B cell (primary cell): ENCODE results near the gene AMDHD1. TPM values are rescaled to one million over a fixed set of nuclear protein-coding genes. Genes with fewer than 3 reads are reported as not detected.

Source experiments
- ATAC-seq: fragments of 200-7000 bp; cut with Tn5 transposase; one replicate; pipeline ENCODE4 v1.10.0; 2021; ENCODE audit warnings: low read depth, mild to moderate bottlenecking, moderate number of reproducible peaks, moderate library complexity
- CTCF ChIA-PET: fragments of 350-600 bp; sonication (Branson Sonifier 250); formaldehyde crosslinking; loops from one replicate; lab custom pipeline; 2021; ENCODE audit warnings: antibody characterized with exemption, inconsistent platforms; lab: Charles Lee
- POLR2A ChIA-PET: fragments of 350-600 bp; sonication (Branson Sonifier 250); formaldehyde crosslinking; loops from one replicate; lab custom pipeline; 2021; ENCODE audit warnings: antibody characterized with exemption; lab: Charles Lee
- DNase-seq: peaks from one replicate; pipeline ENCODE4 v3.0.0; 2013
- H2AFZ ChIP-seq: 2 replicates; pipeline ENCODE4 v1.6.1; 2012; ENCODE audit warnings: mild to moderate bottlenecking, low read depth, low read length; ENCODE audit not compliant: insufficient read depth, poor library complexity, severe bottlenecking
- H3K27ac ChIP-seq, 2 donors: 1 replicate in 1 of 2; 2 replicates in 1 of 2; pipeline ENCODE4 v1.5.1; 2012 to 2013; ENCODE audit warnings: low read length in 2 of 2, mild to moderate bottlenecking in 2 of 2, moderate library complexity in 1 of 2
- H3K27me3 ChIP-seq, 4 experiments: fragments of 200-600 bp in 1 of 4; sonication (generic) in 1 of 4; replicated peaks in 1 of 4; 1 replicate in 2 of 4; 2 replicates in 2 of 4; pipeline versions ENCODE4 v1.6.1 to v1.7.0; 2013 to 2016; ENCODE audit warnings: low read length in 3 of 4, mild to moderate bottlenecking in 2 of 4, mixed read lengths in 1 of 4, moderate library complexity in 1 of 4; ENCODE audit not compliant: insufficient read depth in 4 of 4, control insufficient read depth in 3 of 4; ENCODE audit errors: control extremely low read depth in 1 of 4
- H3K36me3 ChIP-seq, 2 experiments: replicated peaks in 1 of 2; 1 replicate in 1 of 2; 2 replicates in 1 of 2; pipeline versions ENCODE4 v1.6.1 to v1.7.1; 2013; ENCODE audit warnings: low read length in 1 of 2; ENCODE audit not compliant: insufficient read depth in 2 of 2, control insufficient read depth in 1 of 2; ENCODE audit errors: control extremely low read depth in 1 of 2, extremely low read depth in 1 of 2
- H3K4me1 ChIP-seq, 2 donors: fragments of 200-600 bp in 1 of 2; sonication (generic) in 1 of 2; 1 replicate in 1 of 2; 2 replicates in 1 of 2; pipeline versions ENCODE4 v1.5.1 to v1.6.1; 2013 to 2017; ENCODE audit warnings: low read length in 2 of 2; ENCODE audit not compliant: control insufficient read depth in 2 of 2, insufficient read depth in 2 of 2
- H3K4me2 ChIP-seq: replicated peaks from 2 replicates; pipeline ENCODE3; 2012; ENCODE audit warnings: mild to moderate bottlenecking, low read depth, low read length; ENCODE audit not compliant: poor library complexity, severe bottlenecking
- H3K4me3 ChIP-seq, 5 experiments: fragments of 200-600 bp in 1 of 5; sonication (generic) in 1 of 5; 1 replicate in 3 of 5; 2 replicates in 2 of 5; pipeline versions ENCODE4 v1.5.1 to v1.7.0; 2011 to 2016; ENCODE audit warnings: low read length in 4 of 5, mild to moderate bottlenecking in 4 of 5, low read depth in 2 of 5, control low read depth in 1 of 5, moderate library complexity in 1 of 5; ENCODE audit not compliant: insufficient read depth in 1 of 5; ENCODE audit errors: control extremely low read depth in 1 of 5, extremely low read depth in 1 of 5
- H3K79me2 ChIP-seq: fragments of 200-600 bp; sonication (generic); one replicate; pipeline ENCODE4 v1.6.0; 2016; ENCODE audit warnings: low read length; ENCODE audit not compliant: control insufficient read depth, insufficient read depth
- H3K9ac ChIP-seq: fragments of 200-600 bp; sonication (generic); 2 replicates; pipeline ENCODE4 v1.6.1; 2017; ENCODE audit warnings: mild to moderate bottlenecking, low read length, moderate library complexity
- H3K9me3 ChIP-seq, 3 donors: one replicate each; pipeline versions ENCODE4 v1.6.1 to v1.7.1; 2013; ENCODE audit warnings: low read length in 2 of 3; ENCODE audit not compliant: control insufficient read depth in 2 of 3, insufficient read depth in 1 of 3; ENCODE audit errors: control extremely low read depth in 1 of 3
- H4K20me1 ChIP-seq: 2 replicates; pipeline ENCODE4 v1.6.0; 2012; ENCODE audit warnings: mild to moderate bottlenecking, low read length; ENCODE audit not compliant: insufficient read depth, control insufficient read depth, poor library complexity, severe bottlenecking
- H3K27ac Mint-ChIP-seq: one replicate; pipeline ENCODE4 v1.8.0; 2021; ENCODE audit warnings: mixed read lengths
- H3K27me3 Mint-ChIP-seq: one replicate; pipeline ENCODE4 v1.8.0; 2021; ENCODE audit warnings: mixed read lengths
- H3K4me1 Mint-ChIP-seq: one replicate; pipeline ENCODE4 v1.8.0; 2021; ENCODE audit warnings: mixed read lengths
- H3K4me3 Mint-ChIP-seq: one replicate; pipeline ENCODE4 v1.8.0; 2021; ENCODE audit warnings: mixed read lengths
- H3K9me3 Mint-ChIP-seq: one replicate; pipeline ENCODE4 v1.8.0; 2022; ENCODE audit warnings: mixed read lengths; ENCODE audit not compliant: insufficient read depth
- EZH2 ChIP-seq: IDR thresholded peaks from 2 replicates; pipeline ENCODE4 v1.6.1; 2012; ENCODE audit warnings: borderline replicate concordance, low read depth, mild to moderate bottlenecking, moderate library complexity, low read length; ENCODE audit not compliant: insufficient read depth, poor library complexity, severe bottlenecking
- WGBS: methylation state at CpG from one replicate; pipeline ENCODE4 v1.1.5; 2013; ENCODE audit warnings: missing lambda C conversion rate; ENCODE audit not compliant: insufficient coverage; 5-methylcytosine and 5-hydroxymethylcytosine counted together
- intact Hi-C: fragments of 100-400 bp; cut with micrococcal nuclease; formaldehyde crosslinking; loops from one replicate; pipeline ENCODE4 v1.10.0; 2022
- polyA plus RNA-seq: library from polyadenylated mRNA; depleted of rRNA; stranded (reverse); fragments of >200 nt; gene quantifications from 2 replicates; pipeline ENCODE4 v1.2.3, GENCODE V29; 2012
- total RNA-seq, 2 donors: library from RNA; stranded (reverse); fragments of 120-200 nt in 1 of 2; gene quantifications; 1 replicate in 1 of 2; 2 replicates in 1 of 2; pipeline versions ENCODE4 v1.2.3 to v1.2.4, GENCODE V29; 2013 to 2022
- TF ChIP-seq, protein P1 (sequence below): fragments of 200-600 bp; IDR thresholded peaks from one replicate; pipeline ENCODE4 v1.8.0; 2022; ENCODE audit warnings: antibody characterized with exemption, mild to moderate bottlenecking

AMDHD1 gene
- total and polyA plus RNA-seq, 2 donors (not counting 1 experiment from before 2014, with no cell fraction given) = 1.5 to 2.3 TPM

DNA sequence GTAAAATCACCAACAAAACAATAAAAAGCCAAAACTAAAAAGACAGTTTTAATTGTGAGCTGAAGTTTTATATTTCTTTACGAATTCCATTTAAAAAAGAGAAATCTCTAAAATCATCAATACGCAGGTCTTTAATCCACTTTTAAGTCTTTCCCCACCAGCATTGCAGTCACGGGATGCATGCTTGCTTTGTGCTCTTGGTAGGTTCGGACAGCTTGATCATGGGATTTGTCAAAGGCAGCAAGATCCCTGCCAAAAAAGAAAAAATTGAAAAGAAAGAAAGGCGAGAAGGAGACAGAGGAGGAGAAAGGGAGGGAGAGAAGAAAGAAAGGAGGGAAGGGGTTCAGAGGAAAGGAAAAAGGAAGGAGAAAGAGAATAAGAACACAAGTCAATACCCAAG lies 57.7 kb downstream of the AMDHD1 start:
- H3K27ac Mint-ChIP-seq = no peak overlapping the region
- ChIA-PET CTCF (interaction anchor here (0.9 to 4.8 kb wide), 6 partner anchors 11 to 90 kb away, joined by 3 to 112 read pairs (median 6); no protein-coding TSS in a partner anchor), POLR2A (interaction anchor here (0.5 kb wide), 1 partner anchor 15 kb away, joined by 4 read pairs; no protein-coding TSS in a partner anchor)
- Histone ChIP-seq H3K27ac (no peak overlapping the region), H2AFZ (no peak overlapping the region), H3K9ac (no peak overlapping the region), H3K9me3 (no peaks in the 10 kb centered on the region), H4K20me1 (no peaks in the 10 kb centered on the region), H3K36me3 (peaks cover 2 to 49% of the 10 kb centered on the region in 2 experiments), H3K4me2 (no peak overlapping the region), H3K79me2 (no peaks in the 10 kb centered on the region), H3K4me3 (no peak overlapping the region), H3K4me1 (peaks cover 0 to 5% of the 10 kb centered on the region in 2 donors), H3K27me3 (no peaks in the 10 kb centered on the region)
- no peak overlapping the region for H3K4me3 Mint-ChIP-seq
- DNase-seq = no peak
- 100% methylated on average over 4 of the region's 5 CpGs for WGBS
- H3K27me3 Mint-ChIP-seq = no peaks in the 10 kb centered on the region
- intact Hi-C loops = no loop called here
- TF ChIP-seq, protein P1, sequence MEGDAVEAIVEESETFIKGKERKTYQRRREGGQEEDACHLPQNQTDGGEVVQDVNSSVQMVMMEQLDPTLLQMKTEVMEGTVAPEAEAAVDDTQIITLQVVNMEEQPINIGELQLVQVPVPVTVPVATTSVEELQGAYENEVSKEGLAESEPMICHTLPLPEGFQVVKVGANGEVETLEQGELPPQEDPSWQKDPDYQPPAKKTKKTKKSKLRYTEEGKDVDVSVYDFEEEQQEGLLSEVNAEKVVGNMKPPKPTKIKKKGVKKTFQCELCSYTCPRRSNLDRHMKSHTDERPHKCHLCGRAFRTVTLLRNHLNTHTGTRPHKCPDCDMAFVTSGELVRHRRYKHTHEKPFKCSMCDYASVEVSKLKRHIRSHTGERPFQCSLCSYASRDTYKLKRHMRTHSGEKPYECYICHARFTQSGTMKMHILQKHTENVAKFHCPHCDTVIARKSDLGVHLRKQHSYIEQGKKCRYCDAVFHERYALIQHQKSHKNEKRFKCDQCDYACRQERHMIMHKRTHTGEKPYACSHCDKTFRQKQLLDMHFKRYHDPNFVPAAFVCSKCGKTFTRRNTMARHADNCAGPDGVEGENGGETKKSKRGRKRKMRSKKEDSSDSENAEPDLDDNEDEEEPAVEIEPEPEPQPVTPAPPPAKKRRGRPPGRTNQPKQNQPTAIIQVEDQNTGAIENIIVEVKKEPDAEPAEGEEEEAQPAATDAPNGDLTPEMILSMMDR = no peak
- TF ChIP-seq EZH2 = no peak
- H3K4me1 Mint-ChIP-seq = peaks cover 8% of the 10 kb centered on the region
- ATAC-seq = no peak
- no peaks in the 10 kb centered on the region for H3K9me3 Mint-ChIP-seq

DNA sequence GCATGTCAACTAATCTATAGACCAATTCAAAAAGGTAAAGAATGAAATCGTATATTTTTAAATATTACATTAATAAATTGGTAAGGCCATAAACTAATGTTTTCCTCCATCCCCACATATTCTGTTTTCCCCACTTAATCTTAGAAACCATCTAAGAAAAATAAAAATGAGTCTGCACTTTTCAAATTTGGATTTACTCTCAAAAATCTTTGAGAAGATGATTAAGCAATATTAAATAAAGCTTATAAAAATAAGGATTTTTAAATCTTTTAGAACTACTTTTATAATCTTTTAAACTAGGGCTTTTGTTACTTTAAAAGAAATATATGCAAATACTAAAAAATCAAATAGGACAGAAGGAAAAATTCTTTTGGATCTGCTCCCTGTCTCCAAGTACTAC lies 63.6 kb downstream of the AMDHD1 start:
- Histone ChIP-seq H3K9ac (no peak overlapping the region), H4K20me1 (no peaks in the 10 kb centered on the region), H3K4me3 (no peak overlapping the region), H3K27me3 (no peaks in the 10 kb centered on the region), H3K9me3 (no peaks in the 10 kb centered on the region), H2AFZ (no peak overlapping the region), H3K4me2 (no peak overlapping the region), H3K36me3 (peaks cover 16 to 90% of the 10 kb centered on the region in 2 experiments), H3K79me2 (no peaks in the 10 kb centered on the region), H3K27ac (no peak overlapping the region), H3K4me1 (no peaks in the 10 kb centered on the region)
- H3K4me1 Mint-ChIP-seq = no peaks in the 10 kb centered on the region
- H3K9me3 Mint-ChIP-seq = no peaks in the 10 kb centered on the region
- no peaks in the 10 kb centered on the region for H3K27me3 Mint-ChIP-seq
- DNase-seq (no peak), ATAC-seq (no peak)
- POLR2A ChIA-PET = no interaction called here
- no peak overlapping the region for H3K27ac Mint-ChIP-seq
- H3K4me3 Mint-ChIP-seq = no peak overlapping the region
- TF ChIP-seq EZH2 = no peak
- WGBS = no CpG with 5 or more reads among the region's 1 CpG
- CTCF ChIA-PET = interaction anchor here (0.5 kb wide), 1 partner anchor 401 kb away, joined by 3 read pairs; no protein-coding TSS in a partner anchor
- intact Hi-C loops = no loop called here
